ENCODE results near the gene HLX. TPM values are rescaled to one million over a fixed set of nuclear protein-coding genes. Genes with fewer than 3 reads are reported as not detected.

HLX gene
- total and polyA plus RNA-seq, 9 of the 15 experiments (the other 6 are each of a cell fraction or from before 2014, with no cell fraction given): 0.10 to 3.0 (median 1.6) TPM

- TF ChIP-seq CHAMP1 (IDR thresholded peaks at IDR 0.05): no peak
- TF ChIP-seq ZNF263 (CRISPR knock-in tag; IDR thresholded peaks at IDR 0.05; ENCODE audit: borderline replicate concordance): no peak
- TF ChIP-seq ZNF449 (CRISPR knock-in tag; IDR thresholded peaks at IDR 0.05): no peak
- TF ChIP-seq RBM25 (IDR thresholded peaks at IDR 0.05; ENCODE audit: low read depth, low read length, severe bottlenecking): no peak
- no peak for TF ChIP-seq PHF8 (IDR thresholded peaks at IDR 0.05; ENCODE audit: borderline replicate concordance, low read length)
These were observed 11.4 kb downstream of the HLX start (continued) for GRCh38 chr1:220890602-220891001.

Measured in K562 (cell line).